ENCODE measurements around the gene ADARB1. TPM values are rescaled to one million over a fixed set of nuclear protein-coding genes. Genes with fewer than 3 reads are reported as not detected.

ADARB1 gene
- total RNA-seq, 4 donors from 2014 or later: 12.1 to 32.4 (median 14.4) TPM

DNA sequence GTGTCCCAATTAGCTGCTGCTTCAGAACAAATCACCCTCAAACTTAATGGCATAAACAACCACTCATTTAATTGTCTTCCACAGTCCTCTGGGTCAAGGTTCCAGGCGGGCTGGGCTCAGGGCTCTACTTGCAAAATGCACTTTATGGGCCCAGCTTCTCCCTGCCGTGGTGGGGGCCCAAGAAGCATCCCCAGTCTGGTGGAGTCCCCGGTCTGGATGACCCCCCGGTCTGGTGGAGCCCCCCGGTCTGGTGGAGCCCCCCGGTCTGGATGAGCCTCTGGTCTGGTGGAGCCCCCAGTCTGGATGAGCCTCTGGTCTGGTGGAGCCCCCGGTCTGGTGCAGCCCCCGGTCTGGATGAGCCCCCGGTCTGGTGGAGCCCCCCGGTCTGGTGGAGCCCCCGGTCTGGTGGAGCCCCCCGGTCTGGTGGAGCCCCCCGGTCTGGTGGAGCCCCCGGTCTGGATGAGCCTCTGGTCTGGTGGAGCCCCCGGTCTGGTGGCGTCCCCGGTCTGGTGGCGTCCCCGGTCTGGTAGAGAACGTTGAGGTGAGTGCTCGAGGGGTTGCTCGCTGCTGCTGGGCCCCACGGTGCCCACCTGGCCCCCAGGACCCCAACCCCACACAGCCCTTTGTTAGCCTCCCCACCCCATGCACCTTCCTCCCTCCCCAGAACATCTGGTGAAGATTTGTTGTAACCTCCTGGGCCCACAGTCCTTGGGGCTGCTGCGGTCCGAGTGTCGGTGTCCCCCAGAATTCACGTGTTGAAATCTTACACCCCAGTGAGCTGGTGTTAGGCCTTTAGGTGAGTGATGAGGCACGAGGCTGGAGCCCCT is 179.5 kb downstream of the ADARB1 start:
- TF ChIP-seq, protein P1, sequence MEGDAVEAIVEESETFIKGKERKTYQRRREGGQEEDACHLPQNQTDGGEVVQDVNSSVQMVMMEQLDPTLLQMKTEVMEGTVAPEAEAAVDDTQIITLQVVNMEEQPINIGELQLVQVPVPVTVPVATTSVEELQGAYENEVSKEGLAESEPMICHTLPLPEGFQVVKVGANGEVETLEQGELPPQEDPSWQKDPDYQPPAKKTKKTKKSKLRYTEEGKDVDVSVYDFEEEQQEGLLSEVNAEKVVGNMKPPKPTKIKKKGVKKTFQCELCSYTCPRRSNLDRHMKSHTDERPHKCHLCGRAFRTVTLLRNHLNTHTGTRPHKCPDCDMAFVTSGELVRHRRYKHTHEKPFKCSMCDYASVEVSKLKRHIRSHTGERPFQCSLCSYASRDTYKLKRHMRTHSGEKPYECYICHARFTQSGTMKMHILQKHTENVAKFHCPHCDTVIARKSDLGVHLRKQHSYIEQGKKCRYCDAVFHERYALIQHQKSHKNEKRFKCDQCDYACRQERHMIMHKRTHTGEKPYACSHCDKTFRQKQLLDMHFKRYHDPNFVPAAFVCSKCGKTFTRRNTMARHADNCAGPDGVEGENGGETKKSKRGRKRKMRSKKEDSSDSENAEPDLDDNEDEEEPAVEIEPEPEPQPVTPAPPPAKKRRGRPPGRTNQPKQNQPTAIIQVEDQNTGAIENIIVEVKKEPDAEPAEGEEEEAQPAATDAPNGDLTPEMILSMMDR (IDR thresholded peaks at IDR 0.05; ENCODE audit: low read depth): no peak

DNA sequence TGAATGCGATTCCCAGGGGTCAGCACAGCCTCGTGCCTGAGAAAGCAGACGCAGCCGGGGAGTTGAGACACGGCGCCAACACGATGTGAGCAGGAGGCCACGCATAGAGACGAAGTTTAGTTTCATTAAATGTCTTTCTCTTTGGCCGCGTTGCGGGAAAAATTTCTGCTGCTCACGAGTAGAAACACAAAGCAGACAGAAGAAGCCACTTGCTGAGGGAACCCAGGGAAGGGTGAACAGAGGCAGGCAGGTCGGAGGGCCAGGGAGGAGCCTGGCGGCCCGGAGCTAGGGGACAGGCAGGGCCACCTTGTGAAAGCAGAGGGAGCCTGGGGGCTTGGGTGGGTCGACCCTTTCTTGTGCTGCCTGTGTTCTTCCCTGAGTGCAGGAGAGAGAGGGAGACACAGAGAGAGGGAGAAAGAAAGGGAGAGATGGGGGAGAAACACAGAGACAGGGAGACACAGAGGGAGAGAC is 180.1 kb downstream of the ADARB1 start:
- TF ChIP-seq, protein P1 (IDR thresholded peaks at IDR 0.05; ENCODE audit: low read depth): no peak

DNA sequence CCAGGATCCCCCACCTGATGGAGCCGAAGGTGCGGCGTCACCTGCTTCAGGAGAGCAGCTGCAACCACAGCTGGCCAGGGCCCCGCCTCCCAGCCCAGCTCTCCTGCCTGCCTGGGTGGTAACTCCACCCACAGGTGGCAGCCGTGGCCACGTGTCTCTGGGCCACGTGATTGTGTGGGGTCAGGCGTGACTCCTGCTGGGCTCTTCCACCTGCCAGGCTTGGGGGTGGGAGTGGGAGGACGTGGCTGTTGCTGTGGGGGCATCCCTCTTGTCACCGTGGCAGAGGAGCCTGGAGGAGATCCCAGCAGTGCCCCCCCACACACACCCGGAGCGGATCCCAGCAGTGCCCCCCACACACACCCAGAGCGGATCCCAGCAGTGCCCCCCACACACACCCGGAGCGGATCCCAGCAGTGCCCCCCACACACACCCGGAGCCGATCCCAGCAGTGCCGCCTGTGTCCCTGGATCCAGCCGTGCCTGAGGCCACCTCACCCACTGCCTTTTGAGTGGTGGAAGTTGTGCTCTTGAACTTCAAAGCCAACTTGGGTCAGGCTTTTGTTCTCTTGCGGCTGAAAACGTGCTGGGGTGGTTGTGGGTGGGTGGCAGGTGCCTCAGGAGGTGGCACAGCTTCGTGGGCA is 181.1 kb downstream of the ADARB1 start:
- TF ChIP-seq, protein P1 (IDR thresholded peaks at IDR 0.05; ENCODE audit: low read depth): no peak

DNA sequence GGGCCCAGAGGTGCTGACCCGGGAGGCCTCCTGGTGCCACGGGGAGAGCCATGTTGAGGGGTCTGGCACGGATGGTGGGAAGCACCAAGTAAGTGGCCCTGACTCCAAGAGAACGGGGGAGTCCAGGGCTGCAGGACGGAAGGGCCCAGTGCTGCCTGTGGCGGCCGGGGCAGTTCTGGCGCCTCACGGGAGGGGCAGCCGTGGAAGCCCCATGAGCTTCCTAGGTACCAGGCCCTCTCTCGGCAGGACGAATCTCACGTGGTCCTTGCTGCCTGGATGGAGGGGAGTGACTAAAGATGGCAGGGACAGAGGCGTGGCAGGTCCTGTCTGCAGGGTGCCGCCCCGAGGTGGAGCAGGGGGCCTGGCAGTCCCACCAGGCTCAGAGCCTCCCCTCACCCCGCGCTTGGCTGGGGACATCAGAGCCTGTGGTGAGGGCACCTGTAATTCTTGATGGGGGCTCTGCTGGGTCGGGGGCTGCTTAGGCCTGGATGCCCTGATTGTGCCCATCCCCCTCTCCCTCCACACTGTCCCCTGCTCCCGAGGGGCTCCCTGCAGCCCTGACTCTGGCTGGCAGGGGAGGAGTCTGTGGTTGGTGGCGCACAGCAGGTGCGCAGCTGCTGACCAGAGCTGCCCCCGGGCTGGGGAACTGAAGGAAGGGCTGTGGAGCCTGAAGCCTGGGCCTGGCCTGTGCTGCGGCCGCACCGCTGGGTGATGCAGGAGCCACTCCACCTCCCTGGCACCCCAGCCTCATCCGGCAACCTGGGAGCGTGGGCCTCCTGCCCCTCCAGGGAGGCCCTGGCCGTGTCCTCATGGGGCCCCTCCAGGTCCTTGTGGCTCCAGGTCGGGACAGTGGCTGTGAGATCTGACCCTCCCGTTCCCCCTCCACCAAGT is 181.9 kb downstream of the ADARB1 start:
- TF ChIP-seq, protein P1 (IDR thresholded peaks at IDR 0.05; ENCODE audit: low read depth): no peak

DNA sequence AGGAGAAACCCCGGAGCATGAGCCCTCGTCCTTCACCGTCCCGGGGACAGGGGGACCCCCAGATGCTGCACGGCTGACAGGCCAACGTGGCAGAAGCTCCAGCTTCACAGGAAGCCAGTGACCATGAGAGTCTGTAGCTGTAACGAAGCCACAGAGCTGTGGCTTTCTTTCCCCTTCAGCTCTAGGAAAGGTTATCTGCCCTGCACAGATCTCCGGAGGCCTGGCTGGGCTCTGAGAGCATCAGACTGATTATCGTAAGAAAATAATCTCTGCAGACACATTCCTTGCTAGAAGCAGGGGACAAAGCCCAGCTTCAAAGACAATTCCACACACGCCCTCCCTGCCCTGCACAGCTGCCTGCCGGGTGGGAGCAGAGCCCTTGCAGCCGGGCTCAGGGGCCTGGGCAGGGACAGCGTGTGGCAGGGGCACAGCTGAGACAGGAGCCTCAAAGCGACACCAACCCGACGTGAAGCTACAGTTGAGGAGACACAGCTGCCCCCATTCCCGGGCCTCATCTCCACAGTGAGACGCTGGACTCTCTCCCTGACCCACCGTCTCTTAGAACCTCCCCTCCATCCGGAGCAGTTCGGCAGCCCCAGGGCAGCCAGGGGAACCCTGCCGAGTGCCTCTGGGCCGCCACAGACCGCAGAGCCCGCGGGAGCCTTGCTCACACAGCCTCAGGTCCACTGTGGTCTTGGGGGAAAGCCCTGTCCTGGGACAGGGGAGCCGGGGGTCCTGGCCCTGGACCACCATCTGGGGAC is 182.7 kb downstream of the ADARB1 start:
- TF ChIP-seq, protein P1 (IDR thresholded peaks at IDR 0.05; ENCODE audit: low read depth): no peak

DNA sequence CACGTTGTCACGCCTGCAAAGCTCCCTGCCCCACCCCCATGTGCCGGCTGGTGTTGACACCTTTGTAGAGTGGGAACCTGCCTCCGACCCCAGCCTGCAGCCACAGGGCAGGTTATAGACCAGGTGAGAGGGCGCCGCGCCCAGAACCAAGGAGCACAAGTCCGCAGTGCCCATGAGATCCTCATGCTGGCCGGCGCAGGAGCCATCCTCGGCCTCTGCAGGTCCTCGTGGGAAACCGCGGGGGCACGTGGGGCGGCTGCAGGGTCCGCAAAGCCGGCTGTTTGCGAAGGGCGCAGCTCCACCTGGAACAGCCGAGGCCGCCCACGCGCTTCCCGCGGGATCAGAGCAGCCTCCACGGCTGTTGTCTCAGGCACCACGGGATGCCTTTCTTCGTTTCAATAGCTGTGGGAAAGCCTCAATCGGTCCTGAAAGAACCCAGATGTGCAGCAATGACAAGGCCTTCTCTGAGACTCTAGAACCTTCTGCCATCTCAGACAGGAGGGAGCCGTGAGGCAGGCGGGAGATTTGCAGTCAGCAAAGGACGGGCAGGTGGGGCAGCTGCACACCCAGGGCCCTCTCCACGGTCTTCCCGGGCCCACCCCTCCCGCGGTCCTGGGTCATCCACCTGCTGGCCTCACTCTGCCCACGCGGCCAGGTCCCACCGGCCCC is 183.4 kb downstream of the ADARB1 start:
- TF ChIP-seq, protein P1 (IDR thresholded peaks at IDR 0.05; ENCODE audit: low read depth): no peak
